ENCODE data around the gene EDN2.

DNA sequence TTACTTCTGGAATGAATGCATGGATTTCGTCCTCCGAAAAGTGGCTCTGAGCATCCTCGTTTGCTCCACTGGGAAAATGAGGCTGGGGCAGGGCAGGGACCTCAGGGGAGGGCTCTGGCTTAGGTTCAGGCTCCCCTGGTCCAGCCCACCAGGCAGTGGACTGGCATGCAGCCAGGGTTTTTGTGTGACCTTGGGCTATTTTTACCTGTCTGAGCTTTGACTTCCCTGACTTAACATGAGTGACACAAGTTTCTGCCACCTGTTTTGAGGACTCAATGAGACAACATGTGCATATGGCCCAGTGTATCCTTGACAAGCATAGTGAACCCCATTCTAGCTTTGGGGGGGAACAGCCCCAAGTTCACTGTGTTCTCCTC is 32.6 kb upstream of the EDN2 start:
- TF ChIP-seq, protein P1, sequence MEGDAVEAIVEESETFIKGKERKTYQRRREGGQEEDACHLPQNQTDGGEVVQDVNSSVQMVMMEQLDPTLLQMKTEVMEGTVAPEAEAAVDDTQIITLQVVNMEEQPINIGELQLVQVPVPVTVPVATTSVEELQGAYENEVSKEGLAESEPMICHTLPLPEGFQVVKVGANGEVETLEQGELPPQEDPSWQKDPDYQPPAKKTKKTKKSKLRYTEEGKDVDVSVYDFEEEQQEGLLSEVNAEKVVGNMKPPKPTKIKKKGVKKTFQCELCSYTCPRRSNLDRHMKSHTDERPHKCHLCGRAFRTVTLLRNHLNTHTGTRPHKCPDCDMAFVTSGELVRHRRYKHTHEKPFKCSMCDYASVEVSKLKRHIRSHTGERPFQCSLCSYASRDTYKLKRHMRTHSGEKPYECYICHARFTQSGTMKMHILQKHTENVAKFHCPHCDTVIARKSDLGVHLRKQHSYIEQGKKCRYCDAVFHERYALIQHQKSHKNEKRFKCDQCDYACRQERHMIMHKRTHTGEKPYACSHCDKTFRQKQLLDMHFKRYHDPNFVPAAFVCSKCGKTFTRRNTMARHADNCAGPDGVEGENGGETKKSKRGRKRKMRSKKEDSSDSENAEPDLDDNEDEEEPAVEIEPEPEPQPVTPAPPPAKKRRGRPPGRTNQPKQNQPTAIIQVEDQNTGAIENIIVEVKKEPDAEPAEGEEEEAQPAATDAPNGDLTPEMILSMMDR (IDR thresholded peaks at IDR 0.05 in 4 of 5, conservative IDR thresholded peaks at IDR 0.05 in 1 of 5) = no peak
- TF ChIP-seq POLR2A (IDR thresholded peaks at IDR 0.05) = no peak
